ENCODE data around the gene SP6.
A peak's percentile ranks its signal among the peaks of the same experiment; 100 is the strongest.

Gene SP6

DNA sequence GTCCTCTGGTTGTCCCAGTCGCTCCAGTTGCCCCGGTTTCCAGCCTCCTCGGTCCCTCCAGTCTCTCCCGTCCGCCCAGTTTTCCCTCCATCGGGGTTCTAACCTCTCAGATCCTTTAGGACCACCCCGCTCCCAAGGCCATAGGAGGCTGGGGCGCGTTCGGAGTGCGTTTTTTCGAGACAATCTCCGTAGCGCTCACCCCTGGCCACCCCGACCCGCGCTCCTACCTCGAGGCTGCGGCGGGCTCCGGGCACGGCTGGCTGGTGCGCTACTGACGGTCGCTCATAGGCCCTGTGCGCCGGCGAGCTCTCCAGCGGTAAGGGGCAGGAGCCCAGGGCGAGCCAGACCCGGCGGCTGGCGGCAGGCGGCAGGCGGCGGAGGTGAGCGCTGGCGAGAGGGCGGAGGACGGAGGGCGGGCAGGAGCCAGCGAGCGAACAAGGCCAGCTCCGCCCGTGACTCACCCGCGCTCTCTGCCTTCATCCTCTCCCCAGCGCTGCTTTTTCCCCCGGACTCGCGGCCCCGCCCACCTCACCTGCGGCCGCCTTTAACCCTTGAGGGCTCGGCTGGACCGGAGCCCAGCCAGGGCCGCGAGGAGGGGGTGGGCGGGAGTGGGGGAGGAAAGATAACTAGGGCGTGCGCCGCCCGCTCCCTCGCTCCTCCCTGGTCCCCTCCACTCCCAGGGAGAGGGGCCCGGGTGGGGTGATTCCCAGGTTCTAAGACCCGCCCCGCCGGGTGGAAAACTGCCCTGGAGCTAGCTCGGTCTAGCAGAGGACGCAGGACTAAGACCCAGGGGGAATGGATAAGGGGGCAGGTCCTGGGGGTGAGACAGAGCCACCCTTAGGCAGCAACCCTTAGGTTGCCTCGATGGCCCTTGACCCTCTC, at the start of gene SP6:
Gene SP6 (minus strand): TSS at position 472 of the 882 bp plus-strand sequence. CDS start 2,734 bp downstream, outside the sequence.
- Histone ChIP-seq H3K9me3 (ENCODE audit: insufficient read depth, low read length) (no peaks in the 10 kb centered on the region), H3K79me2 (ENCODE audit: insufficient read depth, low read length) (no peaks in the 10 kb centered on the region), H3K9me2 (replicated peaks; ENCODE audit: insufficient read depth, low read length) (no peaks in the 10 kb centered on the region), H3K27ac (ENCODE audit: low read depth, low read length) (no peak within 1 kb of the TSS), H3K36me3 (ENCODE audit: low read length) (no peaks in the 10 kb centered on the region), H3K4me2 (ENCODE audit: low read depth, low read length, poor library complexity, severe bottlenecking) (no peak within 1 kb of the TSS), H3K9ac (ENCODE audit: low read length) (no peak within 1 kb of the TSS), H2AFZ (ENCODE audit: low read depth, low read length, severe bottlenecking) (no peak within 1 kb of the TSS), H3K4me3 (ENCODE audit: insufficient read depth, low read length, poor library complexity, severe bottlenecking) (no peak within 1 kb of the TSS), H4K20me1 (ENCODE audit: low read depth, low read length) (no peaks in the 10 kb centered on the region), H3K27me3 (ENCODE audit: low read length) (no peaks in the 10 kb centered on the region), H3F3A (ENCODE audit: insufficient read depth) (no peaks in the 10 kb centered on the region)
- no peak for TF ChIP-seq EZH2phosphoT487 (conservative IDR thresholded peaks at IDR 0.05; ENCODE audit: low read length)
- TF ChIP-seq, protein P1, sequence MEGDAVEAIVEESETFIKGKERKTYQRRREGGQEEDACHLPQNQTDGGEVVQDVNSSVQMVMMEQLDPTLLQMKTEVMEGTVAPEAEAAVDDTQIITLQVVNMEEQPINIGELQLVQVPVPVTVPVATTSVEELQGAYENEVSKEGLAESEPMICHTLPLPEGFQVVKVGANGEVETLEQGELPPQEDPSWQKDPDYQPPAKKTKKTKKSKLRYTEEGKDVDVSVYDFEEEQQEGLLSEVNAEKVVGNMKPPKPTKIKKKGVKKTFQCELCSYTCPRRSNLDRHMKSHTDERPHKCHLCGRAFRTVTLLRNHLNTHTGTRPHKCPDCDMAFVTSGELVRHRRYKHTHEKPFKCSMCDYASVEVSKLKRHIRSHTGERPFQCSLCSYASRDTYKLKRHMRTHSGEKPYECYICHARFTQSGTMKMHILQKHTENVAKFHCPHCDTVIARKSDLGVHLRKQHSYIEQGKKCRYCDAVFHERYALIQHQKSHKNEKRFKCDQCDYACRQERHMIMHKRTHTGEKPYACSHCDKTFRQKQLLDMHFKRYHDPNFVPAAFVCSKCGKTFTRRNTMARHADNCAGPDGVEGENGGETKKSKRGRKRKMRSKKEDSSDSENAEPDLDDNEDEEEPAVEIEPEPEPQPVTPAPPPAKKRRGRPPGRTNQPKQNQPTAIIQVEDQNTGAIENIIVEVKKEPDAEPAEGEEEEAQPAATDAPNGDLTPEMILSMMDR (IDR thresholded peaks at IDR 0.05; ENCODE audit: insufficient read depth, low read length, poor library complexity, severe bottlenecking), result no peak

DNA sequence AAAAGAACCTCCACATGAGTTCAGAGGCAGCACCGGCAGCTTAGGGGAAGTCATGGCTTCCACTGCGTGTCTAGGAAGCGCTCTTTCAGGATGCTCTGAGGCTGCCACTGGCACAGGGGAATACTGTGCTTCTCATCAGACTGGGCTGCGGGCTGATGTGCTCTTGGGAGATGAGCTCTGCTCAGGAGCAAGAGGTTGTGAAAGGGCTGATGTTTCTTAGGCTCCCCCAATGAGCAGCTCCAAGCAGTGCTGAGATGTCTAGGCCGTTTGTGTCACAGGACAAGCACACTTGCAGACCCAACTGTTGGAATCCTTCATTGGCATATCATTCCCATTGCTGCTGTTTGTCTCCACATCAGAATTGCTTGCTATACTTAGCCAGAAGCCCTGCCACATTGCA, 48.7 kb upstream of the SP6 start:
- Histone ChIP-seq H3F3A (ENCODE audit: insufficient read depth) (no peaks in the 10 kb centered on the region), H4K20me1 (ENCODE audit: low read depth, low read length) (no peaks in the 10 kb centered on the region), H3K27ac (ENCODE audit: low read depth, low read length) (no peak overlapping the region), H3K79me2 (ENCODE audit: insufficient read depth, low read length) (peaks cover 32% of the 10 kb centered on the region), H2AFZ (ENCODE audit: low read depth, low read length, severe bottlenecking) (no peak overlapping the region), H3K9me2 (replicated peaks; ENCODE audit: insufficient read depth, low read length) (no peaks in the 10 kb centered on the region), H3K27me3 (ENCODE audit: low read length) (no peaks in the 10 kb centered on the region), H3K4me3 (ENCODE audit: insufficient read depth, low read length, poor library complexity, severe bottlenecking) (no peak overlapping the region), H3K9ac (ENCODE audit: low read length) (no peak overlapping the region), H3K4me2 (ENCODE audit: low read depth, low read length, poor library complexity, severe bottlenecking) (no peak overlapping the region), H3K9me3 (ENCODE audit: insufficient read depth, low read length) (no peaks in the 10 kb centered on the region), H3K36me3 (ENCODE audit: low read length) (no peaks in the 10 kb centered on the region)
- no peak for TF ChIP-seq EZH2phosphoT487 (conservative IDR thresholded peaks at IDR 0.05; ENCODE audit: low read length)
- TF ChIP-seq, protein P1 (IDR thresholded peaks at IDR 0.05; ENCODE audit: insufficient read depth, low read length, poor library complexity, severe bottlenecking), result no peak

DNA sequence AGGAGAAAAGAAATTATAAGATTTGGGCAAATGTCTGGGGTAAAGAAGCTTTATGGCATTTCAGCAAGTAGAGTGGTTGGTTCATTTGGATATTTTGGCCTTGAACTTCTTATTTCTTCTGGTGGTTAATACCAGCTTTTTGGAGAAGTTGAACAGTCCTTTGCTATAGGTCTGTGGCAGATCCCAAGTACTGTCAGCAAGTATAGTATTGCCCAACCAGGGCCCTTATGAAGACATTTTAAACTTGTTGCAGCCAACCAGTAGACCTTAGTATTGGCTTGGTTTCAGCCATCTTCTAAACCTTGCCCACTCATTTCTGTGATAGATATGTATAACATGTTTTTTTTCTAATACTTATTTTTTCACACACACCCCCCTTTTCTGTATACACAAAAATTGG, 47.3 kb upstream of the SP6 start:
- no peaks in the 10 kb centered on the region for H3K27me3 ChIP-seq (ENCODE audit: low read length)
- H4K20me1 ChIP-seq (ENCODE audit: low read depth, low read length), result no peaks in the 10 kb centered on the region
- H3K4me2 ChIP-seq (ENCODE audit: low read depth, low read length, poor library complexity, severe bottlenecking), result peak overlapping the region; percentile 69
- H3K36me3 ChIP-seq (ENCODE audit: low read length), result no peaks in the 10 kb centered on the region
- no peaks in the 10 kb centered on the region for H3K9me2 ChIP-seq (replicated peaks; ENCODE audit: insufficient read depth, low read length)
- peaks cover 32% of the 10 kb centered on the region for H3K79me2 ChIP-seq (ENCODE audit: insufficient read depth, low read length)
- H3K9me3 ChIP-seq (ENCODE audit: insufficient read depth, low read length), result no peaks in the 10 kb centered on the region
- TF ChIP-seq, protein P1 (IDR thresholded peaks at IDR 0.05; ENCODE audit: insufficient read depth, low read length, poor library complexity, severe bottlenecking), result no peak
- no peak for TF ChIP-seq EZH2phosphoT487 (conservative IDR thresholded peaks at IDR 0.05; ENCODE audit: low read length)
- H3K4me3 ChIP-seq (ENCODE audit: insufficient read depth, low read length, poor library complexity, severe bottlenecking), result no peak overlapping the region
- H2AFZ ChIP-seq (ENCODE audit: low read depth, low read length, severe bottlenecking), result no peak overlapping the region
- no peak overlapping the region for H3K9ac ChIP-seq (ENCODE audit: low read length)
- H3K27ac ChIP-seq (ENCODE audit: low read depth, low read length), result no peak overlapping the region
- H3F3A ChIP-seq (ENCODE audit: insufficient read depth), result no peaks in the 10 kb centered on the region
